GM19193 (cell line): Measurements from ENCODE around the gene ZBTB46.

Experiments used
- POLR2A ChIP-seq: IDR thresholded peaks from 4 replicates; pipeline ENCODE4 v1.6.1; 2011; ENCODE audit not compliant: insufficient read depth, insufficient read length; ENCODE audit errors: extremely low read depth

The ZBTB46 gene

DNA sequence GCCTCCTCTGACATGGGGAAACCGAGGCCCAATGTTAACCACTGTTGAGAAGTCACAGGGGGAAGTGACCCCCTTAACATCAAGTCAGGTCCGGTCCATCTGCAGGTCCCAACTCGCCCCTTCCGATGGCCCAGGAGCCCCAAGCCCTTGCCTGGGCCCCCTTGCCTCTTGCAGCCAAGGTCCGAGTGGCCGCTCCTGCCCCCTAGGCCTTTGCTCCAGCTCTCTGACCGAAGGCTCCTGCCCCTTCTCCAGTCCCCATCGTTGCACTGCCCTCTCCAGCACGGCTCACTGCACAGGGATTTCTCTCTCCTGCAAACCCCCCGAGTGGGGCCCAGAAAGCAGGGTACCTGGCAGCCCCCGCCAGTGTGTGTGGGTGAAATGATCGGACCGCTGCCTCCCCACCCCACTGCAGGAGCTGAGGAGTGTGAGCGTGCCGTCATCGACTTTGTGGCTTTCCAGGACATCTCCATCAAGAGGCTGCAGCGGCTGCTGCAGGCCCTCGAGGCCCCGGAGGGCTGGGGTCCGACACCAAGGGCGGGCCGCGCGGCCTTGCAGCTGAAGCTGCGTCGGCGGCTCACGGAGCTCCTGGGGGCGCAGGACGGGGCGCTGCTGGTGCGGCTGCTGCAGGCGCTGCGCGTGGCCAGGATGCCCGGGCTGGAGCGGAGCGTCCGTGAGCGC is 133.1 kb downstream of the ZBTB46 start:
- TF ChIP-seq POLR2A = peak; percentile 29

DNA sequence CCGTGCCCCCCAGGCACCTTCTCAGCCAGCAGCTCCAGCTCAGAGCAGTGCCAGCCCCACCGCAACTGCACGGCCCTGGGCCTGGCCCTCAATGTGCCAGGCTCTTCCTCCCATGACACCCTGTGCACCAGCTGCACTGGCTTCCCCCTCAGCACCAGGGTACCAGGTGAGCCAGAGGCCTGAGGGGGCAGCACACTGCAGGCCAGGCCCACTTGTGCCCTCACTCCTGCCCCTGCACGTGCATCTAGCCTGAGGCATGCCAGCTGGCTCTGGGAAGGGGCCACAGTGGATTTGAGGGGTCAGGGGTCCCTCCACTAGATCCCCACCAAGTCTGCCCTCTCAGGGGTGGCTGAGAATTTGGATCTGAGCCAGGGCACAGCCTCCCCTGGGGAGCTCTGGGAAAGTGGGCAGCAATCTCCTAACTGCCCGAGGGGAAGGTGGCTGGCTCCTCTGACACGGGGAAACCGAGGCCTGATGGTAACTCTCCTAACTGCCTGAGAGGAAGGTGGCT is 133.7 kb downstream of the ZBTB46 start:
- no peak for TF ChIP-seq POLR2A

DNA sequence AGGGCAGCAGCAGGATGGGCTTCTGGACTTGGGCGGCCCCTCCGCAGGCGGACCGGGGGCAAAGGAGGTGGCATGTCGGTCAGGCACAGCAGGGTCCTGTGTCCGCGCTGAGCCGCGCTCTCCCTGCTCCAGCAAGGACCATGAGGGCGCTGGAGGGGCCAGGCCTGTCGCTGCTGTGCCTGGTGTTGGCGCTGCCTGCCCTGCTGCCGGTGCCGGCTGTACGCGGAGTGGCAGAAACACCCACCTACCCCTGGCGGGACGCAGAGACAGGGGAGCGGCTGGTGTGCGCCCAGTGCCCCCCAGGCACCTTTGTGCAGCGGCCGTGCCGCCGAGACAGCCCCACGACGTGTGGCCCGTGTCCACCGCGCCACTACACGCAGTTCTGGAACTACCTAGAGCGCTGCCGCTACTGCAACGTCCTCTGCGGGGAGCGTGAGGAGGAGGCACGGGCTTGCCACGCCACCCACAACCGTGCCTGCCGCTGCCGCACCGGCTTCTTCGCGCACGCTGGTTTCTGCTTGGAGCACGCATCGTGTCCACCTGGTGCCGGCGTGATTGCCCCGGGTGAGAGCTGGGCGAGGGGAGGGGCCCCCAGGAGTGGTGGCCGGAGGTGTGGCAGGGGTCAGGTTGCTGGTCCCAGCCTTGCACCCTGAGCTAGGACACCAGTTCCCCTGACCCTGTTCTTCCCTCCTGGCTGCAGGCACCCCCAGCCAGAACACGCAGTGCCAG is 134.3 kb downstream of the ZBTB46 start, which contains the start of gene TNFRSF6B:
TSS of gene TNFRSF6B (plus strand) at position 25 of the 729 bp plus-strand sequence. CDS start at position 141, 116 bp downstream.
- TF ChIP-seq POLR2A = peak; percentile 48

DNA sequence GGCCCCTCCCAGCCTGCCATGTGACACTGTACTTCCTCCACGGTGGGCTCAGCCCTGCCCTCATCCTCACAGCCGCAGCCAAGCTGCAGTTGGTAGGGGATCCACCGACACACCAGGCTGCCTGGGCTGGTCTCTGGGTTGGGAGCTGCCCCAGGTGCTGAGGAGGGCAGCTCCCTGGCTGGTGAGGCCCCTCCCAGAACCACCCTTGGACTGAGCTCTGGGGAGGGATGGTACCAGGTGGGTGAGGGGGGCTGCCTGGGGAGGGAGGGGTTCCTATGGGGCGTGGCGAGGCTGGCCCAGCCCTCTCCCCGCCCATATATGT is 134.8 kb downstream of the ZBTB46 start:
- TF ChIP-seq POLR2A = no peak

DNA sequence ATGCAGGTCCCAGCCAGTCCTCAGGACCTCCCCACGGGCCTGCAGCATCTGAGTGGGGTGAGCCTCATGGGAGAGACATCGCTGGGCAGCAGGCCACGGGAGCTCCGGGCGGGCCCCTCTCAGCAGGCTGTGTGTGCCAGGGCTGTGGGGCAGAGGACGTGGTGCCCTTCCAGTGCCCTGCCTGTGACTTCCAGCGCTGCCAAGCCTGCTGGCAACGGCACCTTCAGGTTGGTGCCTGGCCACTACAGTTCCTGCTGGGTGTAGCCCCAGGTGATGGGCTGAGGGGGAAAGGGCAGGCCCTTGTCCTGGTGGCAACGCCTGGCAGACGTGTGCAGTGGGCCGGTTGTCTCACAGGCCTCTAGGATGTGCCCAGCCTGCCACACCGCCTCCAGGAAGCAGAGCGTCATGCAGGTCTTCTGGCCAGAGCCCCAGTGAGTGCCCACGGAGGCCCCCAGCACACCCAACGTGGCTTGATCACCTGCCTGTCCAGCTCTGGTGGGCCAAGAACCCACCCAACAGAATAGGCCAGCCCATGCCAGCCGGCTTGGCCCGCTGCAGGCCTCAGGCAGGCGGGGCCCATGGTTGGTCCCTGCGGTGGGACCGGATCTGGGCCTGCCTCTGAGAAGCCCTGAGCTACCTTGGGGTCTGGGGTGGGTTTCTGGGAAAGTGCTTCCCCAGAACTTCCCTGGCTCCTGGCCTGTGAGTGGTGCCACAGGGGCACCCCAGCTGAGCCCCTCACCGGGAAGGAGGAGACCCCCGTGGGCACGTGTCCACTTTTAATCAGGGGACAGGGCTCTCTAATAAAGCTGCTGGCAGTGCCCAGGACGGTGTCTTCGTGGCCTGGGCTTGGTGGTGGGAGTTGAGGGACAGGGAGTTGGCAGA is 135.4 kb downstream of the ZBTB46 start:
- no peak for TF ChIP-seq POLR2A

DNA sequence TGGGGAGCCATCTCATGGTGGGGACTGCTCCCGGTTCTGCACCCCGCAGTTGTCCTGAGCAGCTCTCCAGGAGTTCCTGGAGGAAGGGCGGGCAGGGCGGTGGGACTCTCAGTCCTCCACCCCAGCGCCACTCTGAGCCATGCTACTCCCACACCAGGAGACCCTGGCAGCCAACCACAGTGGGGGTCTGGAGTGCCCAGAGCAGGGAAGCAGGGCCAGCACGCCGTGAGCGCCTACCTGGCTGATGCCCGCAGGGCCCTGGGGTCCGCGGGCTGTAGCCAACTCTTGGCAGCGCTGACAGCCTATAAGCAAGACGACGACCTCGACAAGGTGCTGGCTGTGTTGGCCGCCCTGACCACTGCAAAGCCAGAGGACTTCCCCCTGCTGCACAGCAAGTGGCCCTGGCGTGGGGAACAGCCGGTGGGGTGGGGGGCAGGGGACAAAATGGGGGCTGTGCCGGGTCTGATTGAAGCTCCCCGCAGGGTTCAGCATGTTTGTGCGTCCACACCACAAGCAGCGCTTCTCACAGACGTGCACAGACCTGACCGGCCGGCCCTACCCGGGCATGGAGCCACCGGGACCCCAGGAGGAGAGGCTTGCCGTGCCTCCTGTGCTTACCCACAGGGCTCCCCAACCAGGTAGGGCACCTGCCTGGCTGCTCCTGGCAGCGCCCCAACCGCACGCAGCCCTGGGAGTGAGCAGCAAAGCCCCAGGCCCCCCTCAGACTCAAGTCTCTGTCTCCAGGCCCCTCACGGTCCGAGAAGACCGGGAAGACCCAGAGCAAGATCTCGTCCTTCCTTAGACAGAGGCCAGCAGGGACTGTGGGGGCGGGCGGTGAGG is 136.3 kb downstream of the ZBTB46 start:
- TF ChIP-seq POLR2A = no peak

DNA sequence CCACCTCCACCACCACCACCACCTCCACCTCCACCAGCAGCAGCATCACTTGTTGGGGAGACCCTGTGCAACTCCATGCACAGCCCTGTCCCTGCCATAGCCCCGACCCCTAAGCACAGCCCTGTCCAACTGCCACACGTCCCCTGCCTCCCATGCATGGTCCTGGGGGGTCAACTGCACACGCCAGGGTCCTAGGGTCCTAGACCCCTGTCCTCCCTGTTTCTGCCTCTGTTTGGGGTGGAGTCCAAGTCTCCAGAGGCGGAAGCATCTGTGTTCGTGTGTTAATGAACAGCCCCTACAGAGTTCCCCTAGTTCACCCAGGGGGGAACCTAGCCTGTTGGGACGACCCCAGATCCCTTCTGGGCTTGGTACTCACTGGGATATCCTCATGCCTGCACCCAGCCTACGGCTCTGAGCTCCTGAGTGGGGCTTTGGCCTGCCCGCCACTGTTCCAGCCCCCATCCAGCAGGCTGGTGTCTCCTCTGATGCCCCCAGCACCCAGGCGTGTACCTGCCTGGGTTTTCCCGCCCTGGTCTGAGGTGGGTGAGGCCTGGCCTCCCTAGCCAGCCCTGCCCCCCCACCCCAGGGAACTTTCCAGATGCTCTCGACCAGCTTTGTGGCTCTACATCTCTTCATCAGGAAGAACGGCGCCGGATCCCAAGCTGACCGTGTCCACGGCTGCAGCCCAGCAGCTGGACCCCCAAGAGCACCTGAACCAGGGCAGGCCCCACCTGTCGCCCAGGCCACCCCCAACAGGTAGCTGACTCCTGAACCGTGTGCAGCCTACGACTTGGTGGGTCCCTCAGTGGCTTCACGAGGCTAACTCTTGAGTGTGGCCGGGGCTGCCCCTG is 137.1 kb downstream of the ZBTB46 start:
- no peak for TF ChIP-seq POLR2A
